ENCODE measurements around the gene GMPPB.

- TF ChIP-seq CTCF (IDR thresholded peaks at IDR 0.05) (no peak), POLR2A (IDR thresholded peaks at IDR 0.05) (no peak), POLR2AphosphoS5 (IDR thresholded peaks at IDR 0.05) (no peak)
Measured at GRCh38 chr3:49716691-49717210, 7.0 kb downstream of the GMPPB start.

Measured in stomach (tissue), 4 donors.